BE2C (cell line): ENCODE measurements around the gene KCNMA1.

Source experiments
- DNase-seq: peaks from one replicate; pipeline ENCODE4 v3.0.0-alpha.2; 2020
- H3K27me3 ChIP-seq: fragments of 250-450 bp; sonication (Bioruptor Pico); 2 replicates; pipeline ENCODE4 v1.5.1; 2020; ENCODE audit warnings: mild to moderate bottlenecking
- H3K36me3 ChIP-seq: fragments of 250-450 bp; sonication (Bioruptor Pico); 2 replicates; pipeline ENCODE4 v1.5.1; 2020; ENCODE audit warnings: mild to moderate bottlenecking
- H3K4me1 ChIP-seq: fragments of 250-450 bp; sonication (Bioruptor Pico); 2 replicates; pipeline ENCODE4 v1.5.1; 2020
- H3K4me3 ChIP-seq: 2 replicates; pipeline ENCODE4 v1.5.1; 2011; ENCODE audit warnings: low read depth, low read length
- H3K9me3 ChIP-seq: fragments of 250-450 bp; sonication (Bioruptor Pico); 2 replicates; pipeline ENCODE4 v1.5.1; 2020
- TF ChIP-seq, protein P1 (sequence below): IDR thresholded peaks from 2 replicates; pipeline ENCODE4 v1.5.1; 2012; ENCODE audit warnings: mild to moderate bottlenecking, low read depth, low read length

The KCNMA1 gene

DNA sequence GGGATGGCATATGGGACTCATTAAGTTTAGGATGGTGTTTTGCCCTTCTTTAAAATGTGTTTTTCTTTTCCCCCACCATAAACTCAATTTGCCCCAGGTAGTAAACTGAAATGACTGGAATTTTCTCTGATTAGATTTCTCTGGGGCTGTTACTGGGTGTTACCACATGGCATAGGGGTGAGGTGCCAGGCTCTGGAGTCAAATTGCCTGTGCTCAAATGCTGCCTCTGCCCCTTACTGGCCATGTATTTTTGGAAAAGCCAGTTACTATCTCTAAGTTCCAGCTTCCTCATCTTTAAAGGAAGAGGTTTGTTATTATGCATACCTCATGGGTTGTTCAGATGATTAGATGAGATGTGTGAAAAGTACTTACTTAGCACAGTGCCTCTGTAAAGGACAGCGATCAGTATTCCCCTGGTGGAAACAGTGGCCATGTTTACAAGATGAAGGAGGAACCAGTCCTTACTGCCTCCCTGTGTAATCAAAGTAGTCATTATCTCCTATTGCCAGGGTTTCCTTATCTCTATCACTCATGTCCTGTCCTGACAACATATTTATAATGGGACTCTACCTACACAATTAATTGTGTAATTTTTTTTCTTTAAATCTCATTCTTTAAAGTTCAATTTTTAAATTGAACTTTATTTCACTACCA lies 352.0 kb downstream of the KCNMA1 start:
- no peaks in the 10 kb centered on the region for H3K27me3 ChIP-seq
- TF ChIP-seq, protein P1, sequence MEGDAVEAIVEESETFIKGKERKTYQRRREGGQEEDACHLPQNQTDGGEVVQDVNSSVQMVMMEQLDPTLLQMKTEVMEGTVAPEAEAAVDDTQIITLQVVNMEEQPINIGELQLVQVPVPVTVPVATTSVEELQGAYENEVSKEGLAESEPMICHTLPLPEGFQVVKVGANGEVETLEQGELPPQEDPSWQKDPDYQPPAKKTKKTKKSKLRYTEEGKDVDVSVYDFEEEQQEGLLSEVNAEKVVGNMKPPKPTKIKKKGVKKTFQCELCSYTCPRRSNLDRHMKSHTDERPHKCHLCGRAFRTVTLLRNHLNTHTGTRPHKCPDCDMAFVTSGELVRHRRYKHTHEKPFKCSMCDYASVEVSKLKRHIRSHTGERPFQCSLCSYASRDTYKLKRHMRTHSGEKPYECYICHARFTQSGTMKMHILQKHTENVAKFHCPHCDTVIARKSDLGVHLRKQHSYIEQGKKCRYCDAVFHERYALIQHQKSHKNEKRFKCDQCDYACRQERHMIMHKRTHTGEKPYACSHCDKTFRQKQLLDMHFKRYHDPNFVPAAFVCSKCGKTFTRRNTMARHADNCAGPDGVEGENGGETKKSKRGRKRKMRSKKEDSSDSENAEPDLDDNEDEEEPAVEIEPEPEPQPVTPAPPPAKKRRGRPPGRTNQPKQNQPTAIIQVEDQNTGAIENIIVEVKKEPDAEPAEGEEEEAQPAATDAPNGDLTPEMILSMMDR: no peak
- no peak for DNase-seq
- H3K36me3 ChIP-seq: no peaks in the 10 kb centered on the region
- H3K4me1 ChIP-seq: peaks cover 33% of the 10 kb centered on the region
- H3K4me3 ChIP-seq: no peak overlapping the region
- H3K9me3 ChIP-seq: no peaks in the 10 kb centered on the region

DNA sequence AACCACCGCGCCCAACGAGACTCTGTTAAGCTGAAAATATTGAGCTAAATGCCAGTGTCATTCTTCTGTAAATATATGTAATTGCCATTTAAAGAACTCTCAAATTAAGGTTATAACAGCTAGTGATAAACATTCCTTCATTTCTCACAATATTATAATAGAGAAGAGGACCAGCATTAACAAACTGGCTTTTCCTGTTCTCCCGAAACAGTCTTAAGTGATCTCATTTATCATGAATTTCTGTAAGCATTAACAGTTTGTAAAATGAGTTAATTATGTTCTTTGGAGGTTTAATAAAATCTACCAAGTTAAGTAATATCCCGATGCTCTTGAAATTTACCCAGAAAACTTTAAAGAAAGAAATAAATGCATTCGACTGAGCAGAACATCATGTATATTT lies 352.8 kb downstream of the KCNMA1 start:
- TF ChIP-seq, protein P1: no peak
- no peak for DNase-seq
- no peaks in the 10 kb centered on the region for H3K9me3 ChIP-seq
- no peaks in the 10 kb centered on the region for H3K27me3 ChIP-seq
- peaks cover 26% of the 10 kb centered on the region for H3K4me1 ChIP-seq
- H3K4me3 ChIP-seq: no peak overlapping the region
- no peaks in the 10 kb centered on the region for H3K36me3 ChIP-seq

DNA sequence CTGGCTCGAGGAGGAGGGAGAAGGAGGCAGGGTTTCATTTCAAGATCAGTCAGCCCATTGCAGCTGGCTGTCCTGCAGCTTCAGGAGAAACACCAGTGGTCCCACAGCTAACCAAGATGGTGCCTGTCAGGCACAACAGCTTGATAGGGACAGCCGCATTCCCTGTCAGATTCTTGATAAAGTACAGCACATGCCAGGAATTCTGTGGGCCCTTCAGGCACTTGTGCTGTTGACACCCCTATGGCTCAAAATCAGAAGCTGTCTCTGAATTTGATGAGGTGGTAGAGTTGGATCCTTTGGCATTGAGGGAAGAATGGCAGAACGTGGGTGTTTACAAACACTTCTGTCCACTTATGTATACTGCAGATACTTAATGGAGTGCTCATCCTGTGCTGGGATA lies 354.3 kb downstream of the KCNMA1 start:
- TF ChIP-seq, protein P1: no peak
- Histone ChIP-seq H3K27me3 (no peaks in the 10 kb centered on the region), H3K4me1 (peaks cover 16% of the 10 kb centered on the region), H3K4me3 (no peak overlapping the region), H3K36me3 (no peaks in the 10 kb centered on the region), H3K9me3 (no peaks in the 10 kb centered on the region)
- no peak for DNase-seq

DNA sequence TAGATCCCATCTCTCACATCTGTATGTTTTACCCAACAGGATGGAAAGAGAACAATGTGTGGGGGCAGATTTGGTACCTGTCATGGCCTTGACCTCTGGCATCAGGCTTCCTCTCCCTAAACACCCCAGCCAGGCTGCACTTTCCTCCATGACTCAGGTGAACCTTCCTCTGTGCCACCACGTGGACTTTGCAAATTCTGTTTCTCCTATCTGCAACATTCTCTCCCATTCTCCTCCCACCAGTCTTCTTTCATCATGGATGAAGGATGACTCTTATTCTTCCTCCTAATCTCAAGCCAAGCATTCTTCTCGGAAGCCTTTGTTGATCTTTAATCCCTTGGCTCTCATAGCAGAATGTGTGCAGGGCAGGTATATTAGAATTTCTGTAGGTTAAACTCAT lies 355.4 kb downstream of the KCNMA1 start:
- no peaks in the 10 kb centered on the region for H3K27me3 ChIP-seq
- H3K9me3 ChIP-seq: no peaks in the 10 kb centered on the region
- no peak for DNase-seq
- no peaks in the 10 kb centered on the region for H3K36me3 ChIP-seq
- peaks cover 11% of the 10 kb centered on the region for H3K4me1 ChIP-seq
- no peak overlapping the region for H3K4me3 ChIP-seq
- TF ChIP-seq, protein P1: no peak

DNA sequence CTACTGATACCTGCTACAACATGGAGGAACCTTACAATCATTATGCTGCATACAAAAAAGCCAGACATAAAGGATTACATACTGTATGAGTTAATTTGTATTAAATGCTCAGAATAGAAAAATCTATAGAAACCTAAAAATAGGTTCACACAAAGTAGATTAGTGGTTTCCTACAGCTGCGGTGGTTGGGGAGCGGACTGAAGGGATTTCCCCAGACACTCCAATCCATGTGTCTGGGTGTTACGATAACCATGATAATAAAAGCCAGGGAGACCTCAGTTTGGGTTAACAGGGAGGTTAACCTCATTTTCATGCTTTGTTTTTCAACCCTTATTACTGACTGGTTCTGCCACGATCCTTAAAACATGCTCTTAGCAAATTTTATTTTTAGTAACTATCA lies 355.9 kb downstream of the KCNMA1 start:
- Histone ChIP-seq H3K4me3 (no peak overlapping the region), H3K4me1 (peaks cover 6% of the 10 kb centered on the region), H3K9me3 (no peaks in the 10 kb centered on the region), H3K27me3 (no peaks in the 10 kb centered on the region), H3K36me3 (no peaks in the 10 kb centered on the region)
- TF ChIP-seq, protein P1: no peak
- no peak for DNase-seq

DNA sequence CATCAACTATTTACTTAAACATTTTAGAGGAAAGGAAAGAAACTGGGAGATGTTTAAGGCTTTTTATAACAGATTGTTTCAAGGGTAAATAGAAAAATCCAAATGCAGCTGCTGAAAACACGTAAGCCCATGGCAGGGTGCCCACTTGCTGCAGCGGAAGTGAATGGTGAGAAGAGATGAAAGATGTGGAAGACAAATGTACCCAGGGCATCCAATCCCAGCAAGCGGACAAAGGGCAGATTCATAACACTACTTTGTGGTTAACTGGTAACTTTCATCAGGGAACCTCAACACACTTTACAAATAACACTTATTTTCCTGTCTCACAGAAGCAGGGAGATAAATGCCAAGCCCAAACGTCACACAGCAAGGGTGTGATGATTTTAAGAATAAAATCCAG lies 358.4 kb downstream of the KCNMA1 start:
- Histone ChIP-seq H3K27me3 (no peaks in the 10 kb centered on the region), H3K4me3 (no peak overlapping the region), H3K36me3 (no peaks in the 10 kb centered on the region), H3K4me1 (no peaks in the 10 kb centered on the region; the same call in 1 of the 2 replicates), H3K9me3 (no peaks in the 10 kb centered on the region)
- TF ChIP-seq, protein P1: no peak
- DNase-seq: no peak
